Endothelial cell of hepatic sinusoid (primary cell): Measurements from ENCODE around the gene MMADHC.

ENCODE experiments used
- in situ Hi-C: cut with HindIII; loops from 2 replicates; pipeline ENCODE4 v1.10.0; 2017; ENCODE audit warnings: low sequenced_read_pairs

Gene MMADHC

DNA sequence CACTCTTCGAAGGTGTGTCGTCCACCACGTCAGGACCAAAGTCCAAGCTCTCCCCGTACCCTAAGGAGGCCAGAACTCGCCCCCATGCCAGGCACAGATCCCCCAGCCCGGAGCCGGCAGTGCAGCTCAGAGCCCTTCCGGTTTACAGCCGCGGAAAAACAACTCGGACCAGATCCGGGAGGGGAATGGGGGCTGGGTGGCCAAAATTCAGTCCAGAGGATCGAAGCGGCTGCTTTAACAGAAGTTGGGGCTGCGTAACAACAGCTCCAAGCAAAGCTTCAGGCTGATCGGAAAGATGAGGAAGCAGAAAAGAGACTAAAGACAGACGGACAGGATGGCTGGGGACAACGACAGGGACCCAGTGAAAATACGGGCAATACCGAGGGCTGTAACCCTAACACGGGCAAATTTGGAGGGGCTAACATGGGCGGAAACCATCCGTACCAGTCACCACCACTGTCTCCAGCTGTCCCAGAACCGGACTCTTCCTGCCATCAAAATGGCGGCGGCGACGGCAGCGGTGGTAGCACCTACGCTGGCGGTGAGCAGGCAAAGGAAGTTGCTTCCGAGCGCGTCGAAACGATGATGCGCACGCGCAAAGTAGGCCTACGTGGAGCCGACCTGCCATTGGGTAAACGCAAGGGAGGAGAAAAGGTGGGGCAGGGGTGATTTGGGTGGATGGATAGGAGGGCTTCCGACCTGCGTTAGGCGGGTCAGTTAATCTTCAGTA lies at the start of gene MMADHC:
Gene MMADHC, minus strand, starts transcription at position 556 of the 730 bp plus-strand sequence. CDS start 678 bp downstream, outside the sequence.
- in situ Hi-C loops, result no loop called here

DNA sequence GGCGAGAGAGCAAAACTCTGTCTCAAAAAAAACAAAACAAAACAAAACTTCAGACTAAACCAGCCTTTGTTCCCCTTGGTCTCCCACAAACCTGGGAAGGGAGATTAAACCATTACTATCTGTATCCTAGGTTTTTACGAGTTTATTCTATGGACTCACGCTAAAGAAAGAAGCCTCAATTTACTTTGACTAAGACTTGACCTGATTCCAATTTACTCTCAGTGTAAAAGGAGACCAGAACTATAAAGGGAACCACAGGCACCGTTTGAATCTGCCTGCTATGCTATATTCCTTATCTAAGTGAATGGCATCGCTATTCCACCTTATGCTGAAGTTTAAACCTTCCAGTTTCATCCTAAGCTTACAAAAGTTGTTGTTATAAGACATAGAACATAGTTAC lies 46.5 kb upstream of the MMADHC start:
- in situ Hi-C loops, result no loop called here

DNA sequence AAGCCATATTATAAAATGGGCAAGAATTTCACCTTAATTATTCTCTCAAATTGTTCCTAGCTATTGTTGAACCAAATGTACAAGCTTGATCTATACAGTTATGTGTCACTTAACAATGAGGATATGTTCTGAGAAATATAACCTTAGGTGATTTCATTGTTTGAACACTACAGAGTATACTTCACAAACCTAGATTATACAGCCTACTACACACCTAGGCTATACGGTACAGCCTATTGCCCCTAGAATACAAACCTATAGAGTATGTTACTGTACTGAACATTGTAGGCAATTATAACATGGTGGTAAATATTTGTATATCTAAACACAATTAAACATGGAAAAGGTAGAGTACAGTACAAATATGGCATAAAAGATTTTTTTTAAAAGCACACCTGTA lies 42.9 kb upstream of the MMADHC start:
- in situ Hi-C loops, result no loop called here

DNA sequence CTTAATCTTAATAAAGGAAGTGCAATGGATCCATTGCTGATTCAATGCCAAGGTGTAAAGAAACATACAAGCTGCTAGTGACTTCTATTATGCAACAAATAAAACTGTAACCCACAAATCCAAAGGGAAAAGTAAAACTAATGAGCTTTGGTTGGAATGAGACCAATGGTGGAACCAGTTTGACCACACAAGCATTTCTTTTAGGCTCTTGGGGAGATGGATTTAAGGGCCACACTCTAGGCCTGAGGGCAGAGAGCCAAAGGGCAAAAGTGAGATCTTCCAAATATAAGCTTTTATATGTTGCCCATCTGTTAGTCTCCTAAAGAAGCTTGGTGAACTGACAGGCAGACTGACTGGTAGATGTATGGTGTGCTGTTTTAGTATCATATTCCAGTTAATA lies 41.5 kb upstream of the MMADHC start:
- in situ Hi-C loops, result no loop called here

DNA sequence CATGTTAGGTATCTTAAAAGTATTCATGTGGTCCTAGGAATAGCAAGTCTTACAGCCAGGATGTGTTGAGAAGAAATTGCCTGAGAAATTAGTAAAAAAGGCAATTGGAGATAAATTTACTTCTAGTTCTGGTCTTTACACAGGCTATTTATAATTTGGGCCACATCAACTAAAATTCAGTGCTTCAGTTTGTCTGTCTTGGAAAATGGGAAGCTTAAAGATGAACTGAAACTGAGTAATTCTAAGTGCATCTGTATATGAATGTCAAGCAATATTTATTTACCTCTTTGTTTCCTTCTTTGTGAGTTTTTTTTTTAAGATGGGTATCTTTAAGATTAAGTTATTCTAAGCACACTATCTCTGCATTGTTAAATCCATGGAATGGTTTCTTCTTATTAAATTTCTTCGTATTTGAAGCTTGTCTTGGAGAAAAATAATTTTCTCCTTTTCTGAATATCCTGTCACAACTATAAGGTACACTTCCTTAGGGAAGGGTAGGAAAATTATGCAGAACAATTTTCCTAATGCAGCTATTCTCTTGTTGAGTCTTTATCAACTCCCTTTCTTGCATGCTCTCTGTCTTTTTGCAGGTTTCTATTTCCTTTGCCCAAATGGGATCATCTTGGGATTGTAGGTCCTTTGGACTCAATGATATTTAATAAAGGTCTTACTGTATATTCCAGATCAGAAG lies 39.7 kb upstream of the MMADHC start:
- in situ Hi-C loops, result no loop called here

DNA sequence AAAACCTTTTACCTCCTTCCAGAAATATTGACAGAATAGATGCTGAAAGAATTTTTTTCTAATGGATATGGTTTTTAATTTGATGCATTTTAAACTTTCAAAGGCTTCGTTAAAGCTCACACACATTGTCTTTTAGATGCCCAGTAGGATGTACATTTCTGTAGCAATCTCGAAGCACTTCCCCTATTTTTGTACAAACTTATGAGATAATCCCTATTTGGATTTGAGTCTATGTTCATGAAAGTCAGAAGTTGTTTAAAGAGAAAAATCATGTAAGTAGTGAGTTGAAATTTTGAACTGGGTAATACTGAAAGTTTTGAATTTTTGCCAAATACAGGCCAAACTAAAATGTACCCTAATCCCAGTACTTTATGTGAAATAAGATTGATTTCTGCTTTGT lies 38.1 kb upstream of the MMADHC start:
- in situ Hi-C loops, result no loop called here

DNA sequence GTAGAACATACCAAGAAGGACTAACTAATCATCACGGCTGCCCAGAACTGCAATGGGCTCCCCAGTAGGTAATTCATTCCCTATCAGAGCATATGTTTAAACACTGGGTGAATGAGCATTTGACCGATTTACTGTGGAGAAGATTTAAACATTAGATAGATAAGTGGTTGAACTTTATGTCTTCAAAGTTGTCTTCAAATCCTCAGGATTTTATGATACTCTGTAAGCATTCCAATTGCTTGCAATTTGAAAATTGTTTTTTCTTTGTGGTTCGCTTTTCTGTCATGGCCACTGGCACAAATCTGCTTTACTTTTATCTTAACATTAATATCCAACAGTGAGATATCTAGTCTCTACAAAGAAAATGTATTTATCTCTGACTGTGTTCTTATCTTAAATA lies 37.7 kb upstream of the MMADHC start:
- in situ Hi-C loops, result no loop called here

DNA sequence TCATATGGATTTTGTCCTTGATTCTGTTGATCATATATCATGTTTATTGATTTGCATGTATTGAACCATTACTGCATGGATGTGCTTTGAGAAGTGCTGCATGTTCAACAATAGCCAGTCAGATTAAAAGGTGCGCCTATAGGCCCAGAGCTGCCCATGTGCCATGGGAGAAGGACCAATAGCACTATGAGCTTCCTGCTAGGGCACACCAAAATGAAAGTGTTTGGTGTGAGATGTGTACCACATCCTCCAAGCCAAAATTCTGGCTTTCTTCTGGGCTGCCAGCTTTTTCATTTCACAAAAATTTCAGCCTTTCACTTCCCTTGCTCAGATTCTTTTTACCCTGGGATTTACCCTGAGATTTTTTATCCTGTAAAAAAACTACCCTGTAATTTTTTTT lies 34.8 kb upstream of the MMADHC start:
- in situ Hi-C loops, result no loop called here

DNA sequence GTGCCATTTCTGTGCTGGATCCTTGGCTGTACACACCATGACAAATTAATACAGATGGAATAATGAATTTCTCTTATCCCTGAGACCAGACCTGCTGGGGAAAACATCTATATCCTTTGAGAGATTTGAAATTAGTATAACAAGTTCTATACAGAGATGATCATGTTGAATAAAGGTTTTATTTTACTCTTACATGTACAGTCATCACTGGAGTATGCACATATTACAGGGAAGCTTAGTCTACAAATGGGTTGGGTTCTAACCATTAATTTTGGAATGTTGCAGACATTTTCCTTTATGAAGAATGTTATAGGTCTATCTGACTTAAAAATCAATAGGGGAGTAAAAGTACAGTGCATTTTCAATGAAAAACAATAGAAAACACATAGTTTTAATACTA lies 29.9 kb upstream of the MMADHC start:
- in situ Hi-C loops, result no loop called here

DNA sequence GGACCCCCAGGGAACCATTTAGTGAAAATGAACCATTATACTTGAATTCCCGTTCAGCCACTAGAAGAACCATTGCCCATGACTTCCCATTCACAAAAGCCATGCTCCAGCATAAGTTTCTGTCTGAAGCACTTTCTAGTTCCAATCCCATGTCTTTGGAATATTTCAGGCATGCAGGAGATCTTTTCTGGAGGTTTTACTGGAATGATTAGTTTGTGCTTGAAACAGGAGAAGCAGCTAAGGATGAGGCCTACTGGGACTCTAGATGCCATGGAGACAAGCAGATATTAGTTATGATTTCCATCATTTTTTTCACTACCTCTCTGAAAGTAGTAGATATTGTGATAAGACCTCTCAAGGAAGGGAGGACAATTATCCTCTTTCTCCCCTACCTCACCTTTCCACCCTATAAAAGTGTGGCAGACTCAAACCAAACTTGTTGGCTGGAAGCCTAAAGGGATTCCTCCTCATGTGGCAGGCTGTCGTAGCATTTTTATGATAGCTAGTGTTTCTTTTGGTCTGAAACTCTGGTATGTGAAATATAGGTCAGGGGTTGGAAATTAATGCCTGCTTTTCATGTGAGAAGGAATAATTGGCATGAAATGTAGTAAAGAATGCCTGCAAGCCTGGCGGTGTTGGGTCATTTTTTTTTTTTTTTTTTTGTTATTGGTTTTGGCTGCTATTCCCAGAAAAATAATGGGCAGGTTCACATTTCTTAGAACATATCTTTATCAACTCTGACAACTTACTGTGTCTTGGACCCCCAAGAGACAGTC lies 29.3 kb upstream of the MMADHC start:
- in situ Hi-C loops, result no loop called here

DNA sequence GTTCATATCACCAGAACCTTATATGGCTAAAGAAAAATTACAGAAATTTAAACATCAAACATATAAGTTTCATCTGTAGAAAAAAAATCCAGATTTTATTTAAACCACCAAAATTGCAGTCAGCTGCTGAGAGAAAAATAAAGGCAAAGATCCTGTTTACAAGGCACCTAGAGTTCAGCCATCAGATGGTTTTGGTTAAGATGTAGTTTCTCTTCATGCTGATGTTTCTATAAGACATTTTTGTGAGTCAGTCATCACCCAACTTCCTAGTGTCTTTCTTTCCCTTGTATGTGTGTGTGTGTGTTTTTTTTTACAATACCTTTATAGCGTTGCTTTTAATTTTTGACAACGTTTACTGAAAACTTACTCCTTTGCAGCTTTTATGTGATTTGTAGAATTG lies 26.1 kb upstream of the MMADHC start:
- in situ Hi-C loops, result no loop called here

DNA sequence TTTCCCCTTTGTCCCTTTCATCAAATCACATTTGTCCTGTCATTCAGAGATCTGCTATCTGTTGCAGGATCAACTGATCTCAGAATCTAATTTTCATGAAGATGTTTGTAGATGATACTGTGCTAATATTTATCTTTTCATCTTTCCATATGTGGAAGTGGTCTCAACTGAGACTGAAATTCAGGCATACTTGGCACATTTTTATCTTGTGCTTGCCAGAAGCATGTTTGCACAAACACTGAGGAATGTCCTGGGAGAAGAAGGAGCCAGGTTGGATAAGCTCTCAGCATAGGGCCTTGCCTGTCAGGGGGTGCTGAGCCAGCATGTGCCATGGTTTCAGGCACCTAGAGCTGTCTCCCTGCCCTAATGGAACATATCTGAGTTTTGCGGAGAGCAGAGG lies 24.5 kb upstream of the MMADHC start:
- in situ Hi-C loops, result no loop called here

DNA sequence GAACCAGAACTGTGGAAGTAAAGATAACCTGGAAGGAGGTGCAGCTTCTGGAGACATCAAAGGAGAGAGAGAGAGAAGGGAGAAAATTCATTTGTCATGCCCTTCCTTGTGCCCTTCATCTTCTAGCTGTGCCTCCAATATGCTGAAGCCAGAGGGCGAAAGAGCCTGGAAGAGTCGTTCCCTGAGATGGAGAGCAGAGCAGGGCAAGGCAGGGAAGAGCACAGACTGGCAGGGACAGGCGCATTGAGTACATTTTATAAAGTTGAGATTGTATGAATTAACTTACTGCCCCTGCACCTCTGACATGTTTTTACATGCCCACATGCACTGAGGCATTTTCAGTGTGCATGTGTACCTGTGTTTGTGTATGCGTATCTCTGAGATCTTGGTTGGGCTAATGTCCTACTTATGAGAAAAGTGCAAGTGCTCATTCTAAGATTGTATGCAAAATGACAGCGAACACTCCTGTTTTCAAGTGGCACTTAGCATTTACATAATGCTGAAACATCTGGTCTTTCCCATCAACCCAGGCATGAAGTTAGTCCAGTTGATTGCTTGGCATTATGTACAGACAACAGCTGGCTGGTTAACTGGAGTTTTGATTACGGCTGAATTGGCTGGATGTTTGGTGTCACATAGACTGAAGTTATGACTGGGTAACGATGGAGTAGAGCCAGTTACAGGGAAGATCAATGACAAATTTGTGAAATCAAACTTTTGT lies 23.7 kb upstream of the MMADHC start:
- in situ Hi-C loops, result no loop called here

DNA sequence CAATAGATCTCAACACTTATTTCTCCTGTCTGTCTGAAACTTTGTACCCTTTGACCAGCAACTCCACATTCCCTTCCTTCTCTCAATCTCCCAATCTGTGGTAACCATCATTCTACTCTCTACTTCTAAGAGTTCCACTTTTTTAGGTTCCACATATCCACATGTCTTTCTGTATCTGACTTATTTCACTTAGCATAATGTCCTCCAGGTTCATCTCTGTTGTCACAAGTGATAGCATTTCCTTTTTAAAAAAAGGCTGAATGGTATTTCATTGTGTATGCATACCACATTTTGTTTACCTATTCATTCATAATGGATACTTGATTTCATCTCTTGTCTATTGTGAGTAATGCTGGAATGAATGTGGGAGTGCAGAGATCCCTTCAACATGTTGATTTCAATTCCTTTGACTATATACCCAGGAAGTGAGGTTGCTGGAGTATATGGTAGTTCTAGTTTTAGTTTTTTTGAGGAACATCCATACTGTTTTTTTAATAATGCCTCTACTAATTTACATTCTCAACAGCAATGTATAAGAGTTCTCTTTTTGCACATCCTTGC lies 18.8 kb upstream of the MMADHC start:
- in situ Hi-C loops, result no loop called here

DNA sequence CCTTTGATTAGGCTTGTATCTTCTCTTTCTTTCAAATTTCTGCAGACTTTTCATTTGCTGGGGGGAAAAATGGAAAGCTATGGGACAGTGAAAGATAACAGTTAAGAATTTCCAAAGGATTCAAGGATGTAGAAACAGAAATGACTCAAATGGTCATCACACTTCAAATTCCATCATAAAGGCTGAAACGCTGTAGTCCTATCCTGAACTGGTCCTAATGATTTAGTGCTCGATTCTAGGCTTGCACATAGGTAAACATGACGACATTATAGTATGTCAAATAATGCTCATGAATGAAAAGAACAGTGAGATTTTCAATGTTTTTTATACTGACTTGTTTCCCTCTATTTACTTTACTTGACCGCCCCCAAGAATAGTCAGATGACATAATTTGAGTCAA lies 15.7 kb upstream of the MMADHC start:
- in situ Hi-C loops, result no loop called here

DNA sequence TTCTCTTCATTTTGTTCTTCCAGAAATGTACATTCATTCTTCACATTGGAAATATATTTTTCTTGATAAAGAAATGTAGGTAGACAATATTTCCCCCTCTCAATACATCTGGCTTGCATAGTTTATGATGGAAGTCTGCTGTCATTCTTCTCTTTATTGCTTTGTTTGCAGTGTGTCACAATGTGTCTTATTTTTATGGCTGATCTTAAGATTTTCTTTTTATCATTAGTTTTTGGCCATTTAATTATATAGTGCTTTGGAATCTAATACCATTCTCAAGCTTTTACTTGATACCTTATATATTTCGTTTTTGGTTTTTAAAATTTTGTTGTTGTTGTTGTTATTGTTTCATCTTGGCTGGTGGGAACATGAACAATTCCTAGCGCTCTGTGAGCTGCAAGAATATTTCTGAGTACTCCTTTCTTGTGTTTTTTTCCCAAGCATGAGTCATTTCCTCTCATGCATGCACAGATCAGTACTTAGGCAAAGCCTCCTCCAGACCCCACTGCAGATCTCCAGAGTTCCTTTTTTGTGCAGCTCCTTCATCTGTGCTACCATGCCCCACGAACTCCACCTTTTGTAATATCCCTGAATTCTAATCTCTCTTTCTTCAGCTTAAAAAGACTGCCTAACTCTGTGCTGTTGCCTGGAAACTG lies 13.7 kb upstream of the MMADHC start:
- in situ Hi-C loops, result no loop called here

DNA sequence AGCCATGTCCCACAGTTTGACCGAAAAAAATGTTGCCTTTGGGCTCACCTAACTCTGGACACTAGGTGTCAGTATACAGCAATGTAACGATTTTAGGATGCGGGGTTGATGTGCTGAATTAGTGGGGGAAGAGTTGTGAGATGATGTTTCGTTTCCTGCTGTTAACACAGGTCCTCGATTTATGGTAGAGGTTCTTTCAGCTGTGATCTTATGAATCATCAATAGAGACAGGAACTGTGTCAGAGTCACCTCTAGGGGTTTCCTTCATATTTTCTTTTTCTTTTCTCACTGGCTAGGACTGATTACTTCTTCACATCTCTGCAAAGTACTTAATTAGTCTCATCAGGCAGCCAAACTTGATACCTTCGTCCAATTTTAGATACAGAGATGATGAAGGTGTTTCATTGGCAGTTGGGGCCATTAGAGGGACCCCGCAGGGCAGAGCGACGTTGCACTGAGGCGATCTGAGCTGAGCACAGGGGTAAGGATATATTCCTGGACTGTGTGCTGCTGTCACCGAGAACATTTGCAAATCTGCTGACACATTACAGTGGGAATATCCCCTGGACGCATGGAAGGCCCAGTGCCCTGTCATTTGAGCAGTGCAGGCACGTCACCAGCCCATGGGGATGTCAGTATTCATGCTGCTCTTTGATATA lies 10.2 kb upstream of the MMADHC start:
- in situ Hi-C loops, result no loop called here

DNA sequence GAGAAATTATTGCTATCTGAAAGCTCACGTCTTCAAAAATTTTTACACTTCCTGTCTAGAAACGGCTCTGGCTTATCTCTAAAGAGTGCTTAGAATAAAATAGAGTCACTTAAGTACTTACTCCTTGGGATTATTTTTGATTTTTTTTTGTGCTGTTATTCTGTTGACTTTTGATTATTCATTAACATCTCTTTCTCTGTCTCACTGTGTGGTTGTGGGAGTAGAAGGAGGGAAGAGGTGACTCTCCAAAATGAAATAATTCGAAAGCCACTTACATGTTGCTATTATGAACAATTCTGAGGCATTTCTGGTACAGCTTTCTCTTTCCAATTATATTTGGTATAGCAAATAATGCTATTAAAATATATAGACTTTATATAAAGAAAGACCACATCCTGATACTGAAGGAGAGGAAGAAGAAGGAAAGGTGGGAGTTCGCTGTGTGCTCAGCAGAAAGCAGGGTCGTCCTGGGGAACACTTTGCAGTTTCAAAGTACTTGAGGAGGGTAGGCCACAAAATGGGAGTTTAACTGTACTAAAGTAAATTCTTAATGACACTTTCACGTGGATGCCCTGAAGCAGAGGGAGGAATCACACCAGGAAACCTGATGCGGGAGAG lies 9.6 kb upstream of the MMADHC start:
- in situ Hi-C loops, result no loop called here

DNA sequence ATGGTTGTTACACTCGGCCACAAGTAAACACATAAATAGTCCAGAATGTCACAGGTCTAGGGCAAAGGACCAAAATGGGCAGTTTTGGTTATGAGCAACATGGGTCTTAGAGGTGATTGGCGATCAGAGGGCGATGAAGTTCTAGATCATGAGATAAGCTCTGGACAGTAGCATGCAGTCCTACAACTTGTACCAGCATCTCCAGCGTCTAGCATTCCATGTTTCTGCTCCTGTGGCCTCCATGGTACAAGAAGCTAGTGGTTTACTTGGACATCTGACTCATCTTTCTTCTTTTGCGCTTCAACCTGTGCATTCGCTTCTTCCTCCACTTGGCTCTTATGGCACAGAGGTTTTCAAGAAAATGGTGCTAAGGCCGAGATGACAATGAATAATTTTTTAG lies 8.9 kb upstream of the MMADHC start:
- in situ Hi-C loops, result no loop called here
